WTC11 (cell line): ENCODE results near the gene CYP11A1.

ENCODE experiments used
- CTCF ChIP-seq: fragments of 200-600 bp; IDR thresholded peaks from 2 replicates; pipeline ENCODE4 v1.8.0; 2022; ENCODE audit warnings: antibody characterized with exemption
- MAX ChIP-seq: sonication (generic); formaldehyde crosslinking; IDR thresholded peaks from 2 replicates; pipeline ENCODE4 v1.8.0; 2022; ENCODE audit warnings: mild to moderate bottlenecking, missing genetic modification reagents

- TF ChIP-seq CTCF (no peak), MAX (CRISPR knock-in tag) (no peak)
These were observed 54.9 kb downstream of the CYP11A1 start for GRCh38 chr15:74312445-74313007.
